ENCODE data around the gene TTLL4. TPM values are rescaled to one million over a fixed set of nuclear protein-coding genes. Genes with fewer than 3 reads are reported as not detected.

The TTLL4 gene
- total and polyA plus RNA-seq, 2 experiments from 2014 or later, result 53.5 to 77.8 TPM

DNA sequence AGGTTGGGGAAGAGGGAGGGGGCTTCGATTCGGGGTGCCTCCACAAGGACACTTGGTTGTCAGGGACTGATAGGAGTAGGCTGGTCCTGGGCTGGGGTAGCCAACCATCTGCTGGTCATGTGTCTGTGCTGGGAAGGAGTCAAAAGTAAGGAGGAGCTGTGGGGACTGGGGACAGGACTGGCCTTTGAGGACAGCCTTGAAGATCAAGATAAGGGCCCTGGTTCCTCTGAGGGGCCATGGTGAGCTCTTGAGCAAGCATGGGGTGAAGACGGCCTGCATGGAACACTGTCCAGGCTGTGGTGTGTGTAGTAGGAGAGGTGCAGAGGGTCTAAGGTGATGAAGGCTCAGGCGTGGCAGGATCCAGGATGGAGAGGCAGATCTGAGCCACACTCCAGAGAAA, 73.1 kb downstream of the TTLL4 start:
- H3K4me3 ChIP-seq, result no peak overlapping the region
- H3F3A ChIP-seq (replicated peaks; ENCODE audit: low read depth), result 0 out of 2 replicates have a peak, but pooled peaks cover 3% of the 10 kb centered on the region
- no peak overlapping the region for H3K27ac ChIP-seq (ENCODE audit: low read depth)
- TF ChIP-seq ETS1 (IDR thresholded peaks at IDR 0.05) (no peak), ZNF462 (CRISPR knock-in tag; IDR thresholded peaks at IDR 0.05) (no peak), EZH2phosphoT487 (IDR thresholded peaks at IDR 0.05; ENCODE audit: unreplicated experiment) (no peak), EZH2 (IDR thresholded peaks at IDR 0.05; ENCODE audit: low read depth, unreplicated experiment) (no peak), NANOG (IDR thresholded peaks at IDR 0.05; ENCODE audit: borderline replicate concordance) (no peak), ZNF114 (CRISPR knock-in tag; IDR thresholded peaks at IDR 0.05) (no peak), CREB1 (CRISPR knock-in tag; IDR thresholded peaks at IDR 0.05; ENCODE audit: low read depth) (no peak), POLR2AphosphoS5 (IDR thresholded peaks at IDR 0.05; ENCODE audit: low read depth) (no peak), JUNB (IDR thresholded peaks at IDR 0.05; ENCODE audit: unreplicated experiment) (no peak), STAT1 (IDR thresholded peaks at IDR 0.05; ENCODE audit: unreplicated experiment) (no peak), ZNF331 (CRISPR knock-in tag; IDR thresholded peaks at IDR 0.05; ENCODE audit: low read depth) (no peak)
- TF ChIP-seq, protein P1, sequence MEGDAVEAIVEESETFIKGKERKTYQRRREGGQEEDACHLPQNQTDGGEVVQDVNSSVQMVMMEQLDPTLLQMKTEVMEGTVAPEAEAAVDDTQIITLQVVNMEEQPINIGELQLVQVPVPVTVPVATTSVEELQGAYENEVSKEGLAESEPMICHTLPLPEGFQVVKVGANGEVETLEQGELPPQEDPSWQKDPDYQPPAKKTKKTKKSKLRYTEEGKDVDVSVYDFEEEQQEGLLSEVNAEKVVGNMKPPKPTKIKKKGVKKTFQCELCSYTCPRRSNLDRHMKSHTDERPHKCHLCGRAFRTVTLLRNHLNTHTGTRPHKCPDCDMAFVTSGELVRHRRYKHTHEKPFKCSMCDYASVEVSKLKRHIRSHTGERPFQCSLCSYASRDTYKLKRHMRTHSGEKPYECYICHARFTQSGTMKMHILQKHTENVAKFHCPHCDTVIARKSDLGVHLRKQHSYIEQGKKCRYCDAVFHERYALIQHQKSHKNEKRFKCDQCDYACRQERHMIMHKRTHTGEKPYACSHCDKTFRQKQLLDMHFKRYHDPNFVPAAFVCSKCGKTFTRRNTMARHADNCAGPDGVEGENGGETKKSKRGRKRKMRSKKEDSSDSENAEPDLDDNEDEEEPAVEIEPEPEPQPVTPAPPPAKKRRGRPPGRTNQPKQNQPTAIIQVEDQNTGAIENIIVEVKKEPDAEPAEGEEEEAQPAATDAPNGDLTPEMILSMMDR (conservative IDR thresholded peaks at IDR 0.05; ENCODE audit: low read depth in 2 of 2), result no peak
- TF ChIP-seq, protein P2, sequence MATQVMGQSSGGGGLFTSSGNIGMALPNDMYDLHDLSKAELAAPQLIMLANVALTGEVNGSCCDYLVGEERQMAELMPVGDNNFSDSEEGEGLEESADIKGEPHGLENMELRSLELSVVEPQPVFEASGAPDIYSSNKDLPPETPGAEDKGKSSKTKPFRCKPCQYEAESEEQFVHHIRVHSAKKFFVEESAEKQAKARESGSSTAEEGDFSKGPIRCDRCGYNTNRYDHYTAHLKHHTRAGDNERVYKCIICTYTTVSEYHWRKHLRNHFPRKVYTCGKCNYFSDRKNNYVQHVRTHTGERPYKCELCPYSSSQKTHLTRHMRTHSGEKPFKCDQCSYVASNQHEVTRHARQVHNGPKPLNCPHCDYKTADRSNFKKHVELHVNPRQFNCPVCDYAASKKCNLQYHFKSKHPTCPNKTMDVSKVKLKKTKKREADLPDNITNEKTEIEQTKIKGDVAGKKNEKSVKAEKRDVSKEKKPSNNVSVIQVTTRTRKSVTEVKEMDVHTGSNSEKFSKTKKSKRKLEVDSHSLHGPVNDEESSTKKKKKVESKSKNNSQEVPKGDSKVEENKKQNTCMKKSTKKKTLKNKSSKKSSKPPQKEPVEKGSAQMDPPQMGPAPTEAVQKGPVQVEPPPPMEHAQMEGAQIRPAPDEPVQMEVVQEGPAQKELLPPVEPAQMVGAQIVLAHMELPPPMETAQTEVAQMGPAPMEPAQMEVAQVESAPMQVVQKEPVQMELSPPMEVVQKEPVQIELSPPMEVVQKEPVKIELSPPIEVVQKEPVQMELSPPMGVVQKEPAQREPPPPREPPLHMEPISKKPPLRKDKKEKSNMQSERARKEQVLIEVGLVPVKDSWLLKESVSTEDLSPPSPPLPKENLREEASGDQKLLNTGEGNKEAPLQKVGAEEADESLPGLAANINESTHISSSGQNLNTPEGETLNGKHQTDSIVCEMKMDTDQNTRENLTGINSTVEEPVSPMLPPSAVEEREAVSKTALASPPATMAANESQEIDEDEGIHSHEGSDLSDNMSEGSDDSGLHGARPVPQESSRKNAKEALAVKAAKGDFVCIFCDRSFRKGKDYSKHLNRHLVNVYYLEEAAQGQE (IDR thresholded peaks at IDR 0.05; ENCODE audit: unreplicated experiment), result no peak
- ATAC-seq (no peak), DNase-seq (ENCODE audit: low spot score) (no peak)
- no peak overlapping the region for H2AFZ ChIP-seq
- H3K27ac Mint-ChIP-seq, result no peak overlapping the region
- H3K79me2 ChIP-seq (replicated peaks; ENCODE audit: insufficient read depth), result no peaks in the 10 kb centered on the region
- H3K4me2 ChIP-seq, result no peak overlapping the region
- no peaks in the 10 kb centered on the region for H3K36me3 Mint-ChIP-seq (ENCODE audit: low read depth)
- H3K4me1 Mint-ChIP-seq, result peaks cover 13% of the 10 kb centered on the region
- peaks cover 55% of the 10 kb centered on the region for H3K27me3 ChIP-seq (ENCODE audit: insufficient read depth)
- no peaks in the 10 kb centered on the region for H3K36me3 ChIP-seq (ENCODE audit: insufficient read depth)
- H4K20me1 ChIP-seq (replicated peaks; ENCODE audit: insufficient read depth), result peaks cover 5% of the 10 kb centered on the region
- no peak overlapping the region for H3K4me3 Mint-ChIP-seq
- H3K27me3 Mint-ChIP-seq (ENCODE audit: insufficient read depth, low read depth, poor library complexity), result peaks cover 28% of the 10 kb centered on the region
- H3K9me2 ChIP-seq (ENCODE audit: insufficient read depth), result no peaks in the 10 kb centered on the region
- no peaks in the 10 kb centered on the region for H3K4me1 ChIP-seq (ENCODE audit: insufficient read depth)
- H3K9me3 Mint-ChIP-seq, result no peaks in the 10 kb centered on the region; the same call in 2 of the 3 replicates

Measured in GM23338 (cell line).